Measurements from ENCODE around the gene PNKD.

The PNKD gene

GRCh38 chr2:218325566-218326160, 55.3 kb downstream of the PNKD start:
- no peak overlapping the region for H2BK5ac ChIP-seq (ENCODE audit: low read depth, low read length, poor library complexity)
- H2BK120ac ChIP-seq (ENCODE audit: insufficient read depth, low read length, poor library complexity): no peak overlapping the region
- H4K8ac ChIP-seq (ENCODE audit: low read depth, low read length): no peak overlapping the region
- H3K27ac ChIP-seq (ENCODE audit: low read depth, low read length): no peak overlapping the region
- no peak overlapping the region for H3K4me3 ChIP-seq (ENCODE audit: low read depth, low read length)
- peak overlapping the region; percentile 27 for H3K4me2 ChIP-seq (ENCODE audit: low read length)
- no peak overlapping the region for H3K18ac ChIP-seq (ENCODE audit: low read length)
- no peaks in the 10 kb centered on the region for H3K27me3 ChIP-seq (ENCODE audit: insufficient read depth, low read length)
- WGBS (ENCODE audit: extremely low coverage, insufficient coverage, insufficient read length): no CpG with 5 or more reads among the region's 4 CpGs
- no peak overlapping the region for H3K23ac ChIP-seq (ENCODE audit: low read length)
- H3K9me3 ChIP-seq (ENCODE audit: insufficient read depth, low read depth, low read length): no peaks in the 10 kb centered on the region
- H3K79me2 ChIP-seq (ENCODE audit: control insufficient read depth, insufficient read depth, low read length, poor library complexity): peaks cover 2% of the 10 kb centered on the region
- H2BK12ac ChIP-seq (ENCODE audit: low read length): no peak overlapping the region
- no peak overlapping the region for H3K9ac ChIP-seq (ENCODE audit: low read length)
- H3K4me1 ChIP-seq (ENCODE audit: control insufficient read depth in 1 of 2, insufficient read depth in 2 of 2, low read length in 2 of 2): peaks cover 12 to 22% of the 10 kb centered on the region in 2 experiments
- H2AK5ac ChIP-seq (ENCODE audit: low read length): no peak overlapping the region
- no peaks in the 10 kb centered on the region for H3K36me3 ChIP-seq (ENCODE audit: control insufficient read depth in 1 of 2, insufficient read depth in 2 of 2, low read length in 2 of 2)
- peak; percentile 80 to 98 for DNase-seq
- no peak overlapping the region for H4K91ac ChIP-seq (ENCODE audit: low read depth, low read length)
- H3K79me1 ChIP-seq (ENCODE audit: low read length): peaks cover 10% of the 10 kb centered on the region
- H3K4ac ChIP-seq (ENCODE audit: low read depth, low read length): no peak overlapping the region
- no peak overlapping the region for H2AFZ ChIP-seq (ENCODE audit: insufficient read depth, low read length, poor library complexity)
- H3K14ac ChIP-seq (ENCODE audit: low read length): no peak overlapping the region
- no peak overlapping the region for H4K12ac ChIP-seq (ENCODE audit: low read depth, low read length)

- Histone ChIP-seq H4K8ac (ENCODE audit: low read depth, low read length) (no peak overlapping the region), H3K79me1 (ENCODE audit: low read length) (peaks cover 10% of the 10 kb centered on the region)
- WGBS (ENCODE audit: extremely low coverage, insufficient coverage, insufficient read length): no CpG with 5 or more reads among the region's 2 CpGs
These were observed 56.0 kb downstream of the PNKD start for GRCh38 chr2:218326315-218326714.

GRCh38 chr2:218327451-218328210, 57.3 kb downstream of the PNKD start:
- H3K4me1 ChIP-seq (ENCODE audit: control insufficient read depth in 1 of 2, insufficient read depth in 2 of 2, low read length in 2 of 2): peaks cover 12 to 22% of the 10 kb centered on the region in 2 experiments
- DNase-seq: no peak
- no CpG with 5 or more reads among the region's 11 CpGs for WGBS (ENCODE audit: extremely low coverage, insufficient coverage, insufficient read length)

More at GRCh38 chr2:218326315-218326714, 56.0 kb downstream of the PNKD start:
- Histone ChIP-seq H2AK5ac (ENCODE audit: low read length) (no peak overlapping the region), H3K14ac (ENCODE audit: low read length) (no peak overlapping the region), H3K23ac (ENCODE audit: low read length) (no peak overlapping the region), H2BK12ac (ENCODE audit: low read length) (no peak overlapping the region), H3K18ac (ENCODE audit: low read length) (no peak overlapping the region), H3K4ac (ENCODE audit: low read depth, low read length) (no peak overlapping the region), H3K4me1 (ENCODE audit: control insufficient read depth in 1 of 2, insufficient read depth in 2 of 2, low read length in 2 of 2) (peaks cover 12 to 22% of the 10 kb centered on the region in 2 experiments), H3K27ac (ENCODE audit: low read depth, low read length) (no peak overlapping the region), H2AFZ (ENCODE audit: insufficient read depth, low read length, poor library complexity) (no peak overlapping the region), H3K79me2 (ENCODE audit: control insufficient read depth, insufficient read depth, low read length, poor library complexity) (peaks cover 2% of the 10 kb centered on the region), H4K91ac (ENCODE audit: low read depth, low read length) (peak overlapping the region; percentile 2), H3K9me3 (ENCODE audit: insufficient read depth, low read depth, low read length) (no peaks in the 10 kb centered on the region), H4K12ac (ENCODE audit: low read depth, low read length) (no peak overlapping the region), H2BK120ac (ENCODE audit: insufficient read depth, low read length, poor library complexity) (no peak overlapping the region), H3K27me3 (ENCODE audit: insufficient read depth, low read length) (no peaks in the 10 kb centered on the region), H2BK5ac (ENCODE audit: low read depth, low read length, poor library complexity) (no peak overlapping the region), H3K9ac (ENCODE audit: low read length) (no peak overlapping the region), H3K4me3 (ENCODE audit: low read depth, low read length) (no peak overlapping the region), H3K4me2 (ENCODE audit: low read length) (no peak overlapping the region), H3K36me3 (ENCODE audit: control insufficient read depth in 1 of 2, insufficient read depth in 2 of 2, low read length in 2 of 2) (no peaks in the 10 kb centered on the region)
- no peak for DNase-seq

GRCh38 chr2:218328294-218328693, 58.0 kb downstream of the PNKD start:
- H3K79me2 ChIP-seq (ENCODE audit: control insufficient read depth, insufficient read depth, low read length, poor library complexity): peaks cover 2% of the 10 kb centered on the region
- H3K14ac ChIP-seq (ENCODE audit: low read length): no peak overlapping the region
- no peak overlapping the region for H3K9ac ChIP-seq (ENCODE audit: low read length)
- no CpG with 5 or more reads among the region's 2 CpGs for WGBS (ENCODE audit: extremely low coverage, insufficient coverage, insufficient read length)
- no peaks in the 10 kb centered on the region for H3K27me3 ChIP-seq (ENCODE audit: insufficient read depth, low read length)
- H3K4me3 ChIP-seq (ENCODE audit: low read depth, low read length): no peak overlapping the region
- H2AFZ ChIP-seq (ENCODE audit: insufficient read depth, low read length, poor library complexity): no peak overlapping the region
- no peak overlapping the region for H2BK120ac ChIP-seq (ENCODE audit: insufficient read depth, low read length, poor library complexity)
- DNase-seq: peak in 1 of 2 donors; percentile 26
- no peak overlapping the region for H4K12ac ChIP-seq (ENCODE audit: low read depth, low read length)
- H3K23ac ChIP-seq (ENCODE audit: low read length): no peak overlapping the region
- H2BK5ac ChIP-seq (ENCODE audit: low read depth, low read length, poor library complexity): no peak overlapping the region
- H3K27ac ChIP-seq (ENCODE audit: low read depth, low read length): no peak overlapping the region
- H3K36me3 ChIP-seq (ENCODE audit: control insufficient read depth in 1 of 2, insufficient read depth in 2 of 2, low read length in 2 of 2): no peaks in the 10 kb centered on the region
- H3K4ac ChIP-seq (ENCODE audit: low read depth, low read length): no peak overlapping the region
- H3K9me3 ChIP-seq (ENCODE audit: insufficient read depth, low read depth, low read length): no peaks in the 10 kb centered on the region
- H3K4me1 ChIP-seq (ENCODE audit: control insufficient read depth in 1 of 2, insufficient read depth in 2 of 2, low read length in 2 of 2): peaks cover 12 to 22% of the 10 kb centered on the region in 2 experiments
- no peak overlapping the region for H4K8ac ChIP-seq (ENCODE audit: low read depth, low read length)
- H3K79me1 ChIP-seq (ENCODE audit: low read length): peaks cover 6% of the 10 kb centered on the region
- no peak overlapping the region for H2BK12ac ChIP-seq (ENCODE audit: low read length)
- no peak overlapping the region for H3K18ac ChIP-seq (ENCODE audit: low read length)
- H3K4me2 ChIP-seq (ENCODE audit: low read length): no peak overlapping the region
- H4K91ac ChIP-seq (ENCODE audit: low read depth, low read length): no peak overlapping the region
- H2AK5ac ChIP-seq (ENCODE audit: low read length): no peak overlapping the region

More at GRCh38 chr2:218327451-218328210, 57.3 kb downstream of the PNKD start:
- Histone ChIP-seq H3K27ac (ENCODE audit: low read depth, low read length) (no peak overlapping the region), H2BK12ac (ENCODE audit: low read length) (no peak overlapping the region), H3K4me3 (ENCODE audit: low read depth, low read length) (no peak overlapping the region), H3K4ac (ENCODE audit: low read depth, low read length) (no peak overlapping the region), H3K4me2 (ENCODE audit: low read length) (no peak overlapping the region), H3K36me3 (ENCODE audit: control insufficient read depth in 1 of 2, insufficient read depth in 2 of 2, low read length in 2 of 2) (no peaks in the 10 kb centered on the region), H4K91ac (ENCODE audit: low read depth, low read length) (no peak overlapping the region), H3K14ac (ENCODE audit: low read length) (no peak overlapping the region), H3K9me3 (ENCODE audit: insufficient read depth, low read depth, low read length) (no peaks in the 10 kb centered on the region), H2AFZ (ENCODE audit: insufficient read depth, low read length, poor library complexity) (no peak overlapping the region), H4K12ac (ENCODE audit: low read depth, low read length) (no peak overlapping the region), H3K79me1 (ENCODE audit: low read length) (peaks cover 10% of the 10 kb centered on the region), H3K27me3 (ENCODE audit: insufficient read depth, low read length) (no peaks in the 10 kb centered on the region), H2BK120ac (ENCODE audit: insufficient read depth, low read length, poor library complexity) (no peak overlapping the region), H3K18ac (ENCODE audit: low read length) (no peak overlapping the region), H3K23ac (ENCODE audit: low read length) (no peak overlapping the region), H4K8ac (ENCODE audit: low read depth, low read length) (no peak overlapping the region), H3K79me2 (ENCODE audit: control insufficient read depth, insufficient read depth, low read length, poor library complexity) (peaks cover 2% of the 10 kb centered on the region), H3K9ac (ENCODE audit: low read length) (no peak overlapping the region), H2BK5ac (ENCODE audit: low read depth, low read length, poor library complexity) (no peak overlapping the region), H2AK5ac (ENCODE audit: low read length) (no peak overlapping the region)
